Retinal pigment epithelial cell (primary cell): ENCODE results near the gene TMEM151B.

Experiments
- DNase-seq: peaks from one replicate; pipeline ENCODE4 v3.0.0-alpha.2; 2010; ENCODE audit warnings: low read depth
- H3K4me3 ChIP-seq: 2 replicates; pipeline ENCODE4 v1.5.1; 2011; ENCODE audit warnings: mild to moderate bottlenecking, low read length, control low read depth, moderate library complexity
- CTCF ChIP-seq: conservative IDR thresholded peaks from 2 replicates; pipeline ENCODE4 v1.5.1; 2011; ENCODE audit warnings: low read depth, low read length, control low read depth, inconsistent platforms

The TMEM151B gene

GRCh38 chr6:44224029-44224964, 46.0 kb upstream of the TMEM151B start:
- no peak for DNase-seq
- peak overlapping the region; percentile 52 for H3K4me3 ChIP-seq
- TF ChIP-seq CTCF, result peak; percentile 13

DNA sequence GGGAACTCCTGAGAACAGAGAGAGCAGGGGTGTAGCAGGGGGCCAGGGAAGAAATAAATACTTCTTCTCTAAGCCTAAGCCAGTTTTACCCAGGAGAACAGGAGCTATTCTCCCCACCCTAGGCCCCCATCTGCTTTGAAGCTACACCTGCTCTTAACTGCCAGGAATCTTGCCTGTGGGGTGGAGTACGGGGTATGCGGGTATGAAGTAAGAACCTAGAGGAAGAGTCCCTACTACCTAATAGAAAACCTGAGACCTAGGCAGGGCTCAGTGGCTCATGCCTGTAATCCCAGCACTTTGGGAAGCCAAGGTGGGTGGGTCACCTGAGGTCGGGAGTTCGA, 45.3 kb upstream of the TMEM151B start:
- TF ChIP-seq CTCF, result no peak

DNA sequence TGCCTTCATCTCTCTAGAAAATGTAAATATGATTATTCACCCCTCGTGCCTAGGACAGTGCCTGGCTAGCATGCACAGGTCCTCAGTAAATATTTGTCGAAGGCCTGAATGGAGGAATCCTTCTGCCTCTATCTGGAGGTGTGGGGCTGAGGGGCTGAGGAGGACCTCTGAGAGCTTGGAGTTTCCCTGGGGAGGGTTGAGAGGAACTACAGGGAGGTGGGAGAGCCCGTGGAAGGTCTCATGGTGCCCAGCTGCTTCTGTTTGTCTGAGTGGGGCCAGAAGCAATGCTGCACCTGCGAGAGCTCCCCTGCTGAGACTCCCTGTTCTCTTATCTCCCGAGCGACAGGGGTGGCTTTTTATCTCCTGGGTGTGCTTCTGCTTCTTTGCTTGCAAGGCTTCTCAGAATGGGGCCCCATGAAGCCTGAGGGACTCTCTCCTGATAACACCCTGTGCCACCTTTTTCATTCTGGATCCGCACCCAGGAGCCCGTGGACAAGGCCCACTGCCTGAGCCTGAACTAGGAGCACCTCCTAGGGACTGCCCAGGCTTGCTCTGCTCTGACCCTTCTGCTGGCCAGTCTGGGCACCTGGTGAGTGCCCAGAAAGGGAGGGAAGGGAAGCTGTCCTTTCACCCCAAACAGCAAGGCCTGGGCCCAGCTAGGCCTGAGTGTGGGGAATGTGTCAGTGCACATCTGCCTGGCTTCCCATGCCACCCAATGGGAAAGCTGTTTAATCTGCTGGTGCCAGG, 44.5 kb upstream of the TMEM151B start:
- TF ChIP-seq CTCF, result no peak
- DNase-seq, result no peak
- H3K4me3 ChIP-seq, result no peak overlapping the region

More for the DNA sequence above, 45.3 kb upstream of the TMEM151B start:
- DNase-seq, result no peak
- no peak overlapping the region for H3K4me3 ChIP-seq

GRCh38 chr6:44226368-44227147, 43.7 kb upstream of the TMEM151B start:
- TF ChIP-seq CTCF, result no peak
- no peak for DNase-seq
- H3K4me3 ChIP-seq, result no peak overlapping the region

- no peak for TF ChIP-seq CTCF
- no peak for DNase-seq
- H3K4me3 ChIP-seq, result no peak overlapping the region
Measured at GRCh38 chr6:44227148-44227793, 43.0 kb upstream of the TMEM151B start.

GRCh38 chr6:44228031-44228430, 42.2 kb upstream of the TMEM151B start:
- no peak for DNase-seq
- TF ChIP-seq CTCF, result no peak

More at GRCh38 chr6:44228031-44228430, 42.2 kb upstream of the TMEM151B start:
- H3K4me3 ChIP-seq, result no peak overlapping the region
